HepG2 (cell line): ENCODE measurements around the gene ERMARD. TPM values are rescaled to one million over a fixed set of nuclear protein-coding genes. Genes with fewer than 3 reads are reported as not detected.

Source experiments
- CAMTA2 ChIP-seq: sonication (generic); formaldehyde crosslinking; IDR thresholded peaks from 2 replicates; pipeline ENCODE4 v1.4.0; 2020; ENCODE audit warnings: mild to moderate bottlenecking, missing genetic modification reagents, borderline replicate concordance
- HNRNPL ChIP-seq: fragments of 200-400 bp; formaldehyde crosslinking; IDR thresholded peaks from 2 replicates; pipeline ENCODE4 v1.6.1; 2017; ENCODE audit warnings: mild to moderate bottlenecking, low read depth, low read length
- SIN3A ChIP-seq: IDR thresholded peaks from 2 replicates; pipeline ENCODE4 v1.6.1; 2011; ENCODE audit warnings: low read depth, mild to moderate bottlenecking, control low read depth, low read length, borderline replicate concordance
- ZNF12 ChIP-seq: sonication (generic); formaldehyde crosslinking; IDR thresholded peaks from 2 replicates; pipeline ENCODE4 v1.5.0; 2020; ENCODE audit warnings: missing genetic modification reagents
- ZNF230 ChIP-seq: sonication (generic); formaldehyde crosslinking; IDR thresholded peaks from 2 replicates; pipeline ENCODE4 v1.4.0; 2020; ENCODE audit warnings: mild to moderate bottlenecking, missing genetic modification reagents
- ZNF235 ChIP-seq: sonication (generic); formaldehyde crosslinking; IDR thresholded peaks from 2 replicates; pipeline ENCODE4 v1.8.1; 2023; ENCODE audit warnings: mild to moderate bottlenecking, missing genetic modification reagents, borderline replicate concordance
- ZNF292 ChIP-seq: sonication (generic); formaldehyde crosslinking; IDR thresholded peaks from 2 replicates; pipeline ENCODE4 v1.8.1; 2022; ENCODE audit warnings: mild to moderate bottlenecking, low read depth, missing genetic modification reagents, borderline replicate concordance
- ZNF350 ChIP-seq: sonication (generic); formaldehyde crosslinking; IDR thresholded peaks from 2 replicates; pipeline ENCODE4 v1.4.0; 2020; ENCODE audit warnings: mild to moderate bottlenecking, low read depth, missing genetic modification reagents, borderline replicate concordance
- ZZZ3 ChIP-seq: sonication (generic); formaldehyde crosslinking; IDR thresholded peaks from 2 replicates; pipeline ENCODE4 v1.4.0; 2020; ENCODE audit warnings: missing genetic modification reagents, mild to moderate bottlenecking, borderline replicate concordance
- polyA plus RNA-seq, 8 experiments: library from polyadenylated mRNA; depleted of rRNA in 3 of 8; stranded (reverse) in 7 of 8; unstranded in 1 of 8; fragments of >200 nt; fragmentation: Illumina TruSeq in 4 of 8; extraction: Trizol in 4 of 8; gene quantifications; 2 replicates each; pipeline versions ENCODE4 v1.2.1 to v1.2.3, GENCODE V29; 2011 to 2016; ENCODE audit warnings: low read depth in 4 of 8, missing spikeins in 1 of 8, mixed read lengths in 1 of 8; ENCODE audit not compliant: insufficient read depth in 1 of 8
- total RNA-seq, 5 experiments: library from RNA; depleted of rRNA; stranded (reverse); fragments of >200 nt; fragmentation: Illumina TruSeq; extraction: Trizol; gene quantifications; 2 replicates each; pipeline ENCODE4 v1.2.3, GENCODE V29; 2016; ENCODE audit warnings: low read depth in 1 of 5
- TF ChIP-seq, protein P1 (sequence below): sonication (generic); formaldehyde crosslinking; IDR thresholded peaks from 2 replicates; pipeline ENCODE4 v1.4.0; 2020; ENCODE audit warnings: missing genetic modification reagents, borderline replicate concordance
- TF ChIP-seq, protein P2 (sequence below): sonication (generic); formaldehyde crosslinking; IDR thresholded peaks from 2 replicates; pipeline ENCODE4 v1.4.0; 2020; ENCODE audit warnings: missing genetic modification reagents
- TF ChIP-seq, protein P3 (sequence below): IDR thresholded peaks from 2 replicates; pipeline ENCODE4 v1.6.1; 2016
- TF ChIP-seq, protein P4 (sequence below): sonication (generic); formaldehyde crosslinking; conservative IDR thresholded peaks from 2 replicates; pipeline ENCODE4 v1.4.0; 2020; ENCODE audit warnings: mild to moderate bottlenecking, missing genetic modification reagents, moderate library complexity
- TF ChIP-seq, protein P5 (sequence below), 2 experiments: sonication (generic) in 1 of 2; formaldehyde crosslinking in 1 of 2; IDR thresholded peaks; 2 replicates each; pipeline versions ENCODE4 v1.4.0 to v1.6.1; 2018 to 2020; ENCODE audit warnings: missing genetic modification reagents in 2 of 2, borderline replicate concordance in 1 of 2, low read depth in 1 of 2, mild to moderate bottlenecking in 1 of 2, missing biosample characterization in 1 of 2

The ERMARD gene
- total and polyA plus RNA-seq, 2 of the 13 experiments (the other 11 are each of a cell fraction or from before 2014, with no cell fraction given) = 8.8 to 10.7 TPM

DNA sequence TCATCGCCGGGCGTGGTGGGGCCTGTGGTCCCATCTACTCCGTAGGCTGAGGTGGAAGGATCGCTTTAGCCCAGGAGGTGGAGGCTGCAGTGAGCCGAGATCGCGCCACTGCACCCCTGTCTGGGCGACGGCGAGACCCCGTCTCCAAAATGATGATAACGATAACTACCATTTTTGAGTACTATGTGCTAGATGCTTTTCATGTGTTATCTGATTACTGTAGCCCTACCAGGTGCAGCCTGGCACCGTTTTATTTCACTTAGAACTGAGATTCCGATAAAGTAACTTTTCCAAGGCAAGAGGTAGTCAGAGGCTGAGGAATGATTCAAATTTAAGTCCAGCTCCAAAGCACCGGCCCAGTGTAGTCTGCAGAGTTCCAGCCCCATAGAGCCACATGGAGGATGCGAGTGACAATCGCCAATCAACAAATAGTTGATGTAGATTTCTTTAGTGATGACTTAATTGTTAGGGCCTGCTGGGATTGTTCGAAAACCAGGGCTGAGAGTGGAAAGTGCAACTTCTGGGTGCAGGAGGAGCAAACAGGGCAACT lies 727 bp downstream of the ERMARD start (continued):
- TF ChIP-seq, protein P1, sequence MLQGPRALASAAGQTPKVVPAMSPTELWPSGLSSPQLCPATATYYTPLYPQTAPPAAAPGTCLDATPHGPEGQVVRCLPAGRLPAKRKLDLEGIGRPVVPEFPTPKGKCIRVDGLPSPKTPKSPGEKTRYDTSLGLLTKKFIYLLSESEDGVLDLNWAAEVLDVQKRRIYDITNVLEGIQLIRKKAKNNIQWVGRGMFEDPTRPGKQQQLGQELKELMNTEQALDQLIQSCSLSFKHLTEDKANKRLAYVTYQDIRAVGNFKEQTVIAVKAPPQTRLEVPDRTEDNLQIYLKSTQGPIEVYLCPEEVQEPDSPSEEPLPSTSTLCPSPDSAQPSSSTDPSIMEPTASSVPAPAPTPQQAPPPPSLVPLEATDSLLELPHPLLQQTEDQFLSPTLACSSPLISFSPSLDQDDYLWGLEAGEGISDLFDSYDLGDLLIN = no peak
- no peak for TF ChIP-seq ZZZ3 (CRISPR knock-in tag)
- TF ChIP-seq, protein P2, sequence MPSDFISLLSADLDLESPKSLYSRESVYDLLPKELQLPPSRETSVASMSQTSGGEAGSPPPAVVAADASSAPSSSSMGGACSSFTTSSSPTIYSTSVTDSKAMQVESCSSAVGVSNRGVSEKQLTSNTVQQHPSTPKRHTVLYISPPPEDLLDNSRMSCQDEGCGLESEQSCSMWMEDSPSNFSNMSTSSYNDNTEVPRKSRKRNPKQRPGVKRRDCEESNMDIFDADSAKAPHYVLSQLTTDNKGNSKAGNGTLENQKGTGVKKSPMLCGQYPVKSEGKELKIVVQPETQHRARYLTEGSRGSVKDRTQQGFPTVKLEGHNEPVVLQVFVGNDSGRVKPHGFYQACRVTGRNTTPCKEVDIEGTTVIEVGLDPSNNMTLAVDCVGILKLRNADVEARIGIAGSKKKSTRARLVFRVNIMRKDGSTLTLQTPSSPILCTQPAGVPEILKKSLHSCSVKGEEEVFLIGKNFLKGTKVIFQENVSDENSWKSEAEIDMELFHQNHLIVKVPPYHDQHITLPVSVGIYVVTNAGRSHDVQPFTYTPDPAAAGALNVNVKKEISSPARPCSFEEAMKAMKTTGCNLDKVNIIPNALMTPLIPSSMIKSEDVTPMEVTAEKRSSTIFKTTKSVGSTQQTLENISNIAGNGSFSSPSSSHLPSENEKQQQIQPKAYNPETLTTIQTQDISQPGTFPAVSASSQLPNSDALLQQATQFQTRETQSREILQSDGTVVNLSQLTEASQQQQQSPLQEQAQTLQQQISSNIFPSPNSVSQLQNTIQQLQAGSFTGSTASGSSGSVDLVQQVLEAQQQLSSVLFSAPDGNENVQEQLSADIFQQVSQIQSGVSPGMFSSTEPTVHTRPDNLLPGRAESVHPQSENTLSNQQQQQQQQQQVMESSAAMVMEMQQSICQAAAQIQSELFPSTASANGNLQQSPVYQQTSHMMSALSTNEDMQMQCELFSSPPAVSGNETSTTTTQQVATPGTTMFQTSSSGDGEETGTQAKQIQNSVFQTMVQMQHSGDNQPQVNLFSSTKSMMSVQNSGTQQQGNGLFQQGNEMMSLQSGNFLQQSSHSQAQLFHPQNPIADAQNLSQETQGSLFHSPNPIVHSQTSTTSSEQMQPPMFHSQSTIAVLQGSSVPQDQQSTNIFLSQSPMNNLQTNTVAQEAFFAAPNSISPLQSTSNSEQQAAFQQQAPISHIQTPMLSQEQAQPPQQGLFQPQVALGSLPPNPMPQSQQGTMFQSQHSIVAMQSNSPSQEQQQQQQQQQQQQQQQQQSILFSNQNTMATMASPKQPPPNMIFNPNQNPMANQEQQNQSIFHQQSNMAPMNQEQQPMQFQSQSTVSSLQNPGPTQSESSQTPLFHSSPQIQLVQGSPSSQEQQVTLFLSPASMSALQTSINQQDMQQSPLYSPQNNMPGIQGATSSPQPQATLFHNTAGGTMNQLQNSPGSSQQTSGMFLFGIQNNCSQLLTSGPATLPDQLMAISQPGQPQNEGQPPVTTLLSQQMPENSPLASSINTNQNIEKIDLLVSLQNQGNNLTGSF (CRISPR knock-in tag) = no peak
- no peak for TF ChIP-seq ZNF235
- no peak for TF ChIP-seq HNRNPL
- TF ChIP-seq, protein P3, sequence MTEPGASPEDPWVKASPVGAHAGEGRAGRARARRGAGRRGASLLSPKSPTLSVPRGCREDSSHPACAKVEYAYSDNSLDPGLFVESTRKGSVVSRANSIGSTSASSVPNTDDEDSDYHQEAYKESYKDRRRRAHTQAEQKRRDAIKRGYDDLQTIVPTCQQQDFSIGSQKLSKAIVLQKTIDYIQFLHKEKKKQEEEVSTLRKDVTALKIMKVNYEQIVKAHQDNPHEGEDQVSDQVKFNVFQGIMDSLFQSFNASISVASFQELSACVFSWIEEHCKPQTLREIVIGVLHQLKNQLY (CRISPR knock-in tag) = no peak
- no peak for TF ChIP-seq CAMTA2 (CRISPR knock-in tag)
- TF ChIP-seq, protein P4, sequence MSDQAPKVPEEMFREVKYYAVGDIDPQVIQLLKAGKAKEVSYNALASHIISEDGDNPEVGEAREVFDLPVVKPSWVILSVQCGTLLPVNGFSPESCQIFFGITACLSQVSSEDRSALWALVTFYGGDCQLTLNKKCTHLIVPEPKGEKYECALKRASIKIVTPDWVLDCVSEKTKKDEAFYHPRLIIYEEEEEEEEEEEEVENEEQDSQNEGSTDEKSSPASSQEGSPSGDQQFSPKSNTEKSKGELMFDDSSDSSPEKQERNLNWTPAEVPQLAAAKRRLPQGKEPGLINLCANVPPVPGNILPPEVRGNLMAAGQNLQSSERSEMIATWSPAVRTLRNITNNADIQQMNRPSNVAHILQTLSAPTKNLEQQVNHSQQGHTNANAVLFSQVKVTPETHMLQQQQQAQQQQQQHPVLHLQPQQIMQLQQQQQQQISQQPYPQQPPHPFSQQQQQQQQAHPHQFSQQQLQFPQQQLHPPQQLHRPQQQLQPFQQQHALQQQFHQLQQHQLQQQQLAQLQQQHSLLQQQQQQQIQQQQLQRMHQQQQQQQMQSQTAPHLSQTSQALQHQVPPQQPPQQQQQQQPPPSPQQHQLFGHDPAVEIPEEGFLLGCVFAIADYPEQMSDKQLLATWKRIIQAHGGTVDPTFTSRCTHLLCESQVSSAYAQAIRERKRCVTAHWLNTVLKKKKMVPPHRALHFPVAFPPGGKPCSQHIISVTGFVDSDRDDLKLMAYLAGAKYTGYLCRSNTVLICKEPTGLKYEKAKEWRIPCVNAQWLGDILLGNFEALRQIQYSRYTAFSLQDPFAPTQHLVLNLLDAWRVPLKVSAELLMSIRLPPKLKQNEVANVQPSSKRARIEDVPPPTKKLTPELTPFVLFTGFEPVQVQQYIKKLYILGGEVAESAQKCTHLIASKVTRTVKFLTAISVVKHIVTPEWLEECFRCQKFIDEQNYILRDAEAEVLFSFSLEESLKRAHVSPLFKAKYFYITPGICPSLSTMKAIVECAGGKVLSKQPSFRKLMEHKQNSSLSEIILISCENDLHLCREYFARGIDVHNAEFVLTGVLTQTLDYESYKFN (CRISPR knock-in tag) = no peak
- TF ChIP-seq, protein P5, sequence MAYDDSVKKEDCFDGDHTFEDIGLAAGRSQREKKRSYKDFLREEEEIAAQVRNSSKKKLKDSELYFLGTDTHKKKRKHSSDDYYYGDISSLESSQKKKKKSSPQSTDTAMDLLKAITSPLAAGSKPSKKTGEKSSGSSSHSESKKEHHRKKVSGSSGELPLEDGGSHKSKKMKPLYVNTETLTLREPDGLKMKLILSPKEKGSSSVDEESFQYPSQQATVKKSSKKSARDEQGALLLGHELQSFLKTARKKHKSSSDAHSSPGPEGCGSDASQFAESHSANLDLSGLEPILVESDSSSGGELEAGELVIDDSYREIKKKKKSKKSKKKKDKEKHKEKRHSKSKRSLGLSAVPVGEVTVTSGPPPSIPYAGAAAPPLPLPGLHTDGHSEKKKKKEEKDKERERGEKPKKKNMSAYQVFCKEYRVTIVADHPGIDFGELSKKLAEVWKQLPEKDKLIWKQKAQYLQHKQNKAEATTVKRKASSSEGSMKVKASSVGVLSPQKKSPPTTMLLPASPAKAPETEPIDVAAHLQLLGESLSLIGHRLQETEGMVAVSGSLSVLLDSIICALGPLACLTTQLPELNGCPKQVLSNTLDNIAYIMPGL (CRISPR knock-in tag; IDR thresholded peaks at IDR 0.05; ENCODE audit: borderline replicate concordance in 1 of 2, low read depth in 1 of 2) = no peak; a peak in 2 of 4 replicates
- TF ChIP-seq ZNF12 (CRISPR knock-in tag) = peak; percentile 2; the same call in 1 of the 2 replicates
- TF ChIP-seq ZNF350 = no peak
- 0 out of 2 replicates have a peak, but pooled peaks have one; percentile 47 for TF ChIP-seq SIN3A
- TF ChIP-seq ZNF292 = 0 out of 2 replicates have a peak, but pooled peaks have one; percentile 5
- no peak for TF ChIP-seq ZNF230 (CRISPR knock-in tag)
